GM20431 (cell line): ENCODE results near the gene SVIL.

Experiments used
- in situ Hi-C: fragments of 300-500 bp; cut with MseI, MboI; formaldehyde crosslinking; loops from one replicate; pipeline ENCODE4 v1.15.0; 2020; ENCODE audit warnings: low sequenced_read_pairs; ENCODE audit not compliant: unreplicated experiment

SVIL gene

GRCh38 chr10:29651767-29652166 is 17.0 kb upstream of the SVIL start:
- in situ Hi-C loops = no loop called here

- in situ Hi-C loops = no loop called here
Observed at GRCh38 chr10:29650552-29650944, 15.8 kb upstream of the SVIL start.

GRCh38 chr10:29649561-29650551 is 15.1 kb upstream of the SVIL start:
- in situ Hi-C loops = no loop called here

GRCh38 chr10:29648983-29649268 is 14.2 kb upstream of the SVIL start:
- in situ Hi-C loops = no loop called here

GRCh38 chr10:29648114-29648982 is 13.6 kb upstream of the SVIL start:
- in situ Hi-C loops = no loop called here

GRCh38 chr10:29647478-29647877 is 12.7 kb upstream of the SVIL start:
- in situ Hi-C loops = no loop called here

GRCh38 chr10:29646960-29647461 is 12.2 kb upstream of the SVIL start:
- in situ Hi-C loops = no loop called here

- in situ Hi-C loops = no loop called here
Observed at GRCh38 chr10:29646238-29646902, 11.6 kb upstream of the SVIL start.

GRCh38 chr10:29643771-29644501 is 9.2 kb upstream of the SVIL start:
- in situ Hi-C loops = no loop called here

GRCh38 chr10:29642990-29643389 is 8.2 kb upstream of the SVIL start:
- in situ Hi-C loops = no loop called here

GRCh38 chr10:29637537-29637936 is 2.8 kb upstream of the SVIL start:
- in situ Hi-C loops = no loop called here

GRCh38 chr10:29636178-29636577 is 1.4 kb upstream of the SVIL start:
- in situ Hi-C loops = no loop called here

GRCh38 chr10:29635711-29636144 is 957 bp upstream of the SVIL start:
- in situ Hi-C loops = no loop called here

GRCh38 chr10:29634105-29634504 is 666 bp downstream of the SVIL start:
- in situ Hi-C loops = no loop called here

GRCh38 chr10:29631049-29631339 is 3.8 kb downstream of the SVIL start:
- in situ Hi-C loops = no loop called here

- in situ Hi-C loops = no loop called here
Observed at GRCh38 chr10:29630205-29631048, 4.3 kb downstream of the SVIL start.

GRCh38 chr10:29628912-29629526 is 5.8 kb downstream of the SVIL start:
- in situ Hi-C loops = no loop called here

- in situ Hi-C loops = no loop called here
Observed at GRCh38 chr10:29628311-29628710, 6.5 kb downstream of the SVIL start.
